Loucy (cell line): ENCODE measurements around the gene PROX2.

Source experiments
- H2AFZ ChIP-seq: fragments of 200-600 bp; sonication (generic); 2 replicates; pipeline ENCODE4 v1.6.0; 2016; ENCODE audit warnings: antibody characterized with exemption, mild to moderate bottlenecking, low read length, moderate library complexity
- H3F3A ChIP-seq: fragments of 200-600 bp; 2 replicates; pipeline ENCODE4 v1.6.0; 2016; ENCODE audit warnings: antibody characterized with exemption, low read depth, mild to moderate bottlenecking
- H3K27me3 ChIP-seq: fragments of 200-600 bp; sonication (generic); 2 replicates; pipeline ENCODE4 v1.6.1; 2014; ENCODE audit warnings: low read length, mild to moderate bottlenecking; ENCODE audit not compliant: insufficient read depth, poor library complexity, severe bottlenecking
- H3K36me3 ChIP-seq: fragments of 200-600 bp; sonication (generic); 2 replicates; pipeline ENCODE4 v1.6.1; 2016; ENCODE audit warnings: low read length; ENCODE audit not compliant: insufficient read depth
- H3K4me1 ChIP-seq: fragments of 200-600 bp; sonication (generic); 2 replicates; pipeline ENCODE4 v1.5.1; 2014; ENCODE audit warnings: low read length, mild to moderate bottlenecking; ENCODE audit not compliant: insufficient read depth, poor library complexity, severe bottlenecking
- H3K4me2 ChIP-seq: fragments of 200-600 bp; sonication (generic); 2 replicates; pipeline ENCODE4 v1.6.0; 2014; ENCODE audit warnings: antibody characterized with exemption, low read length, low read depth, mild to moderate bottlenecking; ENCODE audit not compliant: poor library complexity, severe bottlenecking
- H3K4me3 ChIP-seq: fragments of 200-600 bp; sonication (generic); 2 replicates; pipeline ENCODE4 v1.5.1; 2014; ENCODE audit warnings: low read length, mild to moderate bottlenecking, mixed read lengths; ENCODE audit not compliant: poor library complexity, severe bottlenecking
- H3K79me2 ChIP-seq: fragments of 200-600 bp; sonication (generic); 2 replicates; pipeline ENCODE4 v1.6.1; 2014; ENCODE audit warnings: low read length; ENCODE audit not compliant: insufficient read depth
- H3K9ac ChIP-seq: fragments of 200-600 bp; sonication (generic); 2 replicates; pipeline ENCODE4 v1.6.0; 2014; ENCODE audit warnings: mild to moderate bottlenecking, low read depth, low read length, moderate library complexity; ENCODE audit not compliant: poor library complexity, severe bottlenecking
- H3K9me2 ChIP-seq: fragments of 200-600 bp; sonication (generic); replicated peaks from 2 replicates; pipeline ENCODE4 v1.6.1; 2016; ENCODE audit warnings: low read depth, low read length, mixed read lengths
- H3K9me3 ChIP-seq: fragments of 200-600 bp; sonication (generic); 2 replicates; pipeline ENCODE4 v1.6.1; 2014; ENCODE audit warnings: mild to moderate bottlenecking, antibody characterized with exemption, low read length, low read depth; ENCODE audit not compliant: insufficient read depth
- H4K20me1 ChIP-seq: fragments of 200-600 bp; sonication (generic); 2 replicates; pipeline ENCODE4 v1.6.0; 2014; ENCODE audit warnings: antibody characterized with exemption, low read length, mild to moderate bottlenecking; ENCODE audit not compliant: insufficient read depth, poor library complexity, severe bottlenecking
- EZH2phosphoT487 ChIP-seq: fragments of 200-600 bp; IDR thresholded peaks from 2 replicates; pipeline ENCODE4 v1.6.1; 2018; ENCODE audit warnings: antibody characterized with exemption, mild to moderate bottlenecking, moderate library complexity, borderline replicate concordance
- TF ChIP-seq, protein P1 (sequence below): fragments of 200-600 bp; sonication (generic); conservative IDR thresholded peaks from 2 replicates; pipeline ENCODE4 v1.5.1; 2014; ENCODE audit warnings: mild to moderate bottlenecking, antibody characterized with exemption, low read length

Gene PROX2

GRCh38 chr14:74912111-74912510 is 36.2 kb upstream of the PROX2 start:
- H3K4me3 ChIP-seq = no peak overlapping the region
- H3K9ac ChIP-seq = no peak overlapping the region
- H3K27me3 ChIP-seq = no peaks in the 10 kb centered on the region
- H4K20me1 ChIP-seq = no peaks in the 10 kb centered on the region
- H3K36me3 ChIP-seq = no peaks in the 10 kb centered on the region
- 0 out of 2 replicates have a peak overlapping the region, but pooled peaks have one; percentile 22 for H2AFZ ChIP-seq
- no peak for TF ChIP-seq EZH2phosphoT487
- TF ChIP-seq, protein P1, sequence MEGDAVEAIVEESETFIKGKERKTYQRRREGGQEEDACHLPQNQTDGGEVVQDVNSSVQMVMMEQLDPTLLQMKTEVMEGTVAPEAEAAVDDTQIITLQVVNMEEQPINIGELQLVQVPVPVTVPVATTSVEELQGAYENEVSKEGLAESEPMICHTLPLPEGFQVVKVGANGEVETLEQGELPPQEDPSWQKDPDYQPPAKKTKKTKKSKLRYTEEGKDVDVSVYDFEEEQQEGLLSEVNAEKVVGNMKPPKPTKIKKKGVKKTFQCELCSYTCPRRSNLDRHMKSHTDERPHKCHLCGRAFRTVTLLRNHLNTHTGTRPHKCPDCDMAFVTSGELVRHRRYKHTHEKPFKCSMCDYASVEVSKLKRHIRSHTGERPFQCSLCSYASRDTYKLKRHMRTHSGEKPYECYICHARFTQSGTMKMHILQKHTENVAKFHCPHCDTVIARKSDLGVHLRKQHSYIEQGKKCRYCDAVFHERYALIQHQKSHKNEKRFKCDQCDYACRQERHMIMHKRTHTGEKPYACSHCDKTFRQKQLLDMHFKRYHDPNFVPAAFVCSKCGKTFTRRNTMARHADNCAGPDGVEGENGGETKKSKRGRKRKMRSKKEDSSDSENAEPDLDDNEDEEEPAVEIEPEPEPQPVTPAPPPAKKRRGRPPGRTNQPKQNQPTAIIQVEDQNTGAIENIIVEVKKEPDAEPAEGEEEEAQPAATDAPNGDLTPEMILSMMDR = no peak
- H3K4me2 ChIP-seq = no peak overlapping the region
- H3K9me3 ChIP-seq = no peaks in the 10 kb centered on the region
- H3F3A ChIP-seq = no peaks in the 10 kb centered on the region
- H3K4me1 ChIP-seq = no peaks in the 10 kb centered on the region
- no peaks in the 10 kb centered on the region for H3K79me2 ChIP-seq
- no peaks in the 10 kb centered on the region for H3K9me2 ChIP-seq

GRCh38 chr14:74911704-74912103 is 35.8 kb upstream of the PROX2 start:
- Histone ChIP-seq H3F3A (no peaks in the 10 kb centered on the region), H3K4me2 (no peak overlapping the region), H3K9me3 (no peaks in the 10 kb centered on the region), H3K36me3 (no peaks in the 10 kb centered on the region; the same call in 1 of the 2 replicates), H2AFZ (no peak overlapping the region), H3K9me2 (no peaks in the 10 kb centered on the region), H3K4me3 (no peak overlapping the region), H3K79me2 (no peaks in the 10 kb centered on the region), H4K20me1 (no peaks in the 10 kb centered on the region), H3K4me1 (no peaks in the 10 kb centered on the region), H3K27me3 (no peaks in the 10 kb centered on the region), H3K9ac (no peak overlapping the region)
- TF ChIP-seq, protein P1 = no peak
- no peak for TF ChIP-seq EZH2phosphoT487

GRCh38 chr14:74911221-74911620 is 35.3 kb upstream of the PROX2 start:
- H3F3A ChIP-seq = no peaks in the 10 kb centered on the region
- no peak overlapping the region for H3K4me3 ChIP-seq
- no peaks in the 10 kb centered on the region for H3K9me3 ChIP-seq
- no peaks in the 10 kb centered on the region for H3K79me2 ChIP-seq
- H3K9ac ChIP-seq = no peak overlapping the region
- H3K9me2 ChIP-seq = no peaks in the 10 kb centered on the region
- H2AFZ ChIP-seq = no peak overlapping the region
- no peak for TF ChIP-seq EZH2phosphoT487
- TF ChIP-seq, protein P1 = no peak
- H3K4me1 ChIP-seq = no peaks in the 10 kb centered on the region
- H3K4me2 ChIP-seq = no peak overlapping the region
- H3K27me3 ChIP-seq = no peaks in the 10 kb centered on the region
- H4K20me1 ChIP-seq = no peaks in the 10 kb centered on the region
- H3K36me3 ChIP-seq = no peaks in the 10 kb centered on the region; the same call in 1 of the 2 replicates
